ENCODE measurements around the gene SLC1A5.
"Not testable (repeated sequence)": the region's sequence is repeated elsewhere in the genome, so short reads cannot be mapped to it uniquely, and the experiment has no call there.

Gene SLC1A5

GRCh38 chr19:46766569-46767317 lies 21.7 kb downstream of the SLC1A5 start:
- no peak for DNase-seq

DNA sequence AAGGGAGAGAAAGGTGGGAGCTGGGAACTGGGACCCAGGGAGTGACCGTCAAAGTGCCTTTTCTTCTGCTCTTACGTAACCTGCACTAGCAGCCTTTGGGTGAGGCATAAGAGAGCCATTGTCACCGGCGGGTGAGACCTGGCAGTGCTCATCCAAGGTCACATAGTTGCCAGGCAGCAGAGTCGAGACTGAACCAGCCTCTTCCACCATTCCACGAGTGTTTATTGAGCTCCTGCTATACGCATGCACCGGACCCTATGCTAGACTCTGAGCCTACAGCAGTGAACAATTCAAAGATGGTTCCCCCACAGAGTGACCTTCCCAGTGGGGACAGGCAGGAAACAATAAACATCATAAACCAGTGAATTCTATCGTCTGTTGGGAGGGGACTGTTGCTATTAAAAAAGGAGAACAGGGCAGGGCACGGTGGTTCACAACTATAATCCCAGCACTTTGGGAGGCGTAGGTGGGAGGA lies 23.5 kb downstream of the SLC1A5 start:
- no peak for DNase-seq

DNA sequence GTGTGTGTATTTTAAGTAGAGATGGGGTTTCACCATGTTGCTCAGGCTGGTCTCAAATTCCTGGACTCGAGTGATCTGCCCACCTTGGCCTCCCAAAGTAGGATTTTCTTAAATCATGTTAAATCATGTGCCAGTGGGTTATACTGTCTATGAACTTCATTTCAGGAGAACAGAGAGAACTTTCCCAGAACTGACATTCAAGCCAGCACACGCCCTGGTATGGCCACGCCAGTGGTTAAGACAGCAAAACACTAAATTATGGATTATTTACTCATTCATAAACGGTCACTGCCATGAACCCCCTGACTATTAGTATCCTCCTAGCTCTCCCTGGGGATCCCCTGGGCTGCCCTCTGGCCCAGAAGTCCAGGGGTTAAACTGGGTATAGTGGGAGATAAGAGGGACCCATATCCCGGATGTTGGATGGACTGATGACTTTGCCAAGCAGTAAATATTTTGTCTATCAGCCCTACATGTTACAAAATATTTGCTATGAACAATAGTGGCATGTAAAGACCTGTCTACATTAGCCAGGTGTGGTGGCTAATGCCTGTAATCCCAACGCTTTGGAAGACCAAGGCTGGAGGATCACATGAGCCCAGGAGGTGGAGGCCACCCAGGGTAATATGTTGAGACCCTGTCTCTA lies 26.0 kb downstream of the SLC1A5 start:
- no peak for DNase-seq

- no peak for DNase-seq
Measured at GRCh38 chr19:46761418-46761831, 27.0 kb downstream of the SLC1A5 start.

DNA sequence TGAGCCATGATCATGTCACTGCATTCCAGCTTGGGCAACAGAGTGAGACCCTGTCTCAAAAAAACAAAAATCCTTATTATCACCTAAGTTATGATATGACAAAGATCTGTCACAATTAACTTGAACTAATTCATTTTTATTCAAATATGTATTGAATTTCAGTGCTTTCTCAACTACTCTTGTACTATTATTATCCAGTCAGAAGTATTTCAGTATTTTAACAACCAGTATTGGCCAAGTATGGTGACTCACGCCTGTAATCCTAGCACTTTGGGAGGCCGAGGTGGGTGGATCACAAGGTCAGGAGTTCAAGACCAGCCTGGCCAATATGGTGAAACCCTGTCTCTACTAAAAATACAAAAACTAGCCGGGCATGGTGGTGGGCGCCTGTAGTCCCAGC lies 27.5 kb downstream of the SLC1A5 start:
- not testable (repeated sequence) for DNase-seq

DNA sequence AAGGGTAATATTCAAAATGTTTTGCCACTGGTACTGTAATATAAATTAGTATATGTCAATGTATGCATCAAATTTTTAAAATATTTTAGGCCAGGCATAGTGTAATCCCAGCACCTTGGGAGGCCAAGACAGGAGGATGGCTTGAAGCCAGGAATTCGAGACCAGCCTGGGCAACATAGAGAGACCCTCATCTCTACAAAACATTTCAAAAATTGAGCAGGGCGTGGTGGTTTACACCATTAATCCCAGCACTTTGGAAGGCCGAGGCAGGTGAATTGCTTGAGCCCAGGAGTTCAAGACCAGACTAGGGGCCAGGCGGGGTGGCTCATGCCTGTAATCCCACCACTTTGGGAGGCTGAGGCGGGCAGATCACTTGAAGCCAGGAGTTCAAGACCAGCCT lies 28.0 kb downstream of the SLC1A5 start:
- DNase-seq, result no peak

GRCh38 chr19:46759817-46760333 lies 28.5 kb downstream of the SLC1A5 start:
- DNase-seq, result no peak

DNA sequence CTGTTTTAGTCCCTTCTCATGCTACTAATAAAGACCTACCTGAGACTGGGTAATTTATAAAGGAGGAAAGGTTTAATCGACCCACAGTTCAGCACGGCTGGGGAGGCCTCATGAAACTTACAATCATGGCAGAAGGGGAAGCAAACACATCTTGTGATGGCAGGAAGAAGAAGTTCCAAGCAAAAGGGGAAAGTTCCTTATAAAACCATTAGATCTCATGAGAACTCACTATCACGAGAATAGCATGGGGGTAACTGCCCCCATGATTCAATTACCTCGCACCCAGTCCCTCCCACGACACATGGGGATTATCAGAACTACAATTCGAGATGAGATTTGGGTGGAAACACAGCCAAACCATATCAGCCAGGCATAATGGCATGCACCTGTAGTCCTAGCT lies 29.2 kb downstream of the SLC1A5 start:
- DNase-seq, result no peak

DNA sequence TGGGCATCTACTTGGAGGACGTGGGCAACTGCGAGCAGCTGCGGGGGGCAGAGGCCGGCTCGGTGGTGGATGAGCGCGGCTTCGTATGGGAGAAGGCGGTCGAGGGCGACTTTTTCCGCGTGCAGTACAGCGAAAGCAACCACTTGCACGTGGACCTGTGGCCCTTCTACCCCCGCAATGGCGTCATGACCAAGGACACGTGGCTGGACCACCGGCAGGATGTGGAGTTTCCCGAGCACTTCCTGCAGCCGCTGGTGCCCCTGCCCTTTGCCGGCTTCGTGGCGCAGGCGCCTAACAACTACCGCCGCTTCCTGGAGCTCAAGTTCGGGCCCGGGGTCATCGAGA lies 31.9 kb downstream of the SLC1A5 start:
- no peak for DNase-seq

DNA sequence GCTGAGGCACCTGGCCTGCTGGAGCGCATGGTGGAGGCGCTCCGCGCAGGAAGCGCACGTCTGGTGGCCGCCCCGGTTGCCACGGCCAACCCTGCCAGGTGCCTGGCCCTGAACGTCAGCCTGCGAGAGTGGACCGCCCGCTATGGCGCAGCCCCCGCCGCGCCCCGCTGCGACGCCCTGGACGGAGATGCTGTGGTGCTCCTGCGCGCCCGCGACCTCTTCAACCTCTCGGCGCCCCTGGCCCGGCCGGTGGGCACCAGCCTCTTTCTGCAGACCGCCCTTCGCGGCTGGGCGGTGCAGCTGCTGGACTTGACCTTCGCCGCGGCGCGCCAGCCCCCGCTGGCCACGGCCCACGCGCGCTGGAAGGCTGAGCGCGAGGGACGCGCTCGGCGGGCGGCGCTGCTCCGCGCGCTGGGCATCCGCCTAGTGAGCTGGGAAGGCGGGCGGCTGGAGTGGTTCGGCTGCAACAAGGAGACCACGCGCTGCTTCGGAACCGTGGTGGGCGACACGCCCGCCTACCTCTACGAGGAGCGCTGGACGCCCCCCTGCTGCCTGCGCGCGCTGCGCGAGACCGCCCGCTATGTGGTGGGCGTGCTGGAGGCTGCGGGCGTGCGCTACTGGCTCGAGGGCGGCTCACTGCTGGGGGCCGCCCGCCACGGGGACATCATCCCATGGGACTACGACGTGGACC lies 32.4 kb downstream of the SLC1A5 start:
- no peak for DNase-seq

GRCh38 chr19:46755077-46755852 lies 33.1 kb downstream of the SLC1A5 start:
- DNase-seq, result no peak

DNA sequence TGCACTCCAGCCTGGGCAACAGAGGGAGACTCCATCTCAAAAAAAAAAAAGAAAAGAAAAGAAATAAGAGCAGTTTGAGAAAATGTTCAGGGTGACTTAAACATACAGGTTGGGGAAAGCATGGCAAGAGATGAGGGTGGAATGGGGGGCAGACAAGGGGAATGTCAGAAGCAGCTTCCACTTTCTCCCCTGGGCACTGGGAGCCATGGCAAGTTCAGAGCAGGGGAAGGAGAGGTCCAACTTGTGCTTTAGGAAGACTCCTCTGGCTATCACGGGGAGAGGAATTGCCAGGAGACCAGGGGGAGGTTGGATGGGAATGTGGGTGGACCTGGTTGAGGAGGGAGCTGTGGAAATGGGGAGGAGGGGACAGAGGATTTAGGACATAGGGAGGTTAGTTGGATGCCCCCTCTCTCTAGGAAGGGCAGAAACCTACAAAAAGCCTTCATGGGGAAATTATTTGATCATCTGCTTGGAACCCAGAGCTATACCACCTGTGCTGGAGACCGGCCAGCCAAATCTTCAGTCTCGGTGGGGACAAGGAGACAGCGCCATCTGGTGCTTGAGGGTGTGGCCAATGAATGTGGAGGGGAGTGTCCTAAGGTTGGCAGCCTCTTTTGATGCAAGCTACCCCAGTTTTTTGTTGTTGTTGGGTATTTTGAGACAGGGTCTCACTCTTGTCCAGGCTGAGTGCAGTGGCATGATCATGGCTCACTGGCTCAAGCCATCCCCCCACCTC lies 34.8 kb downstream of the SLC1A5 start:
- no peak for DNase-seq

GRCh38 chr19:46748325-46749109 lies 39.9 kb downstream of the SLC1A5 start:
- no peak for DNase-seq

DNA sequence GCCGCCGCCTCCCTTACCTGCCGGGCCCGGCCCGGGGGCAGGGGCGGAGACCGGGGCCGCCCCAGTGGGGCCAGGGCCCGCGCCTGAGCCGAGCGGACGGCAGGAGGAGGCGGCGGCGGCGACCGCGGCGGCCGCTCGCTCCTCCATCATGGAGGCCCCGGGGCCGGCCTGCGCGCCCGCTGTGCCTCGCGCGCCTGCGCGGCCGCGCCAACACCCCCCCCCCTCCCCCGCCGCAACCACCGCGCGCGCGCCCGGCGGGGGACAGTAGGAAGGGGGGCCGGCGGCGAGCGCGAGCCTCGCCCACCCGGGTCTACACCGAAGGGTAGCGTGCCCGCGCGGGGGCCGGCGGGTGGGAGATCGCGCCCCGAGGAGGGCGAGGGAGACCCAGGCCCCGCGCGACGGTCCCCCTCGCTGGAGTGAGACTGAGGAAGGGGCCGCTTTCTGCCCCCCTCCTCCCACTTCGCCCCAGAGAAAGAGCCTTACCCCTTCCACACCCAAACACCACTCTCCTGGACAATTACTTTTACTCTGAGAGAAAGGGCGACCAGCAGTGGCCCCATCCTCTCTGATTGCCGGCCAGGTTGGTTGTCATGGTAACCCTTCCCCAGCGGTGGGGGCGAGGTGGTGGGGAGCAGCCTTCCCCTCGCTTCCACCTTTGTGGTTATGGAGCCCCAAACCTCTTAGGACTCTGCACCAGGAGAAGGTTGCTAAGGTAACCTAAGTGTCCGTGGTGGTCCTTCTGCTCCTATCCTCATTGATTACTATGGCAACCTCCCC lies 41.9 kb downstream of the SLC1A5 start, which contains the start of gene STRN4:
Gene STRN4, minus strand, starts transcription at position 170 of the 777 bp plus-strand sequence. Its CDS starts 20 bp downstream, at position 150.
- no peak for DNase-seq

DNA sequence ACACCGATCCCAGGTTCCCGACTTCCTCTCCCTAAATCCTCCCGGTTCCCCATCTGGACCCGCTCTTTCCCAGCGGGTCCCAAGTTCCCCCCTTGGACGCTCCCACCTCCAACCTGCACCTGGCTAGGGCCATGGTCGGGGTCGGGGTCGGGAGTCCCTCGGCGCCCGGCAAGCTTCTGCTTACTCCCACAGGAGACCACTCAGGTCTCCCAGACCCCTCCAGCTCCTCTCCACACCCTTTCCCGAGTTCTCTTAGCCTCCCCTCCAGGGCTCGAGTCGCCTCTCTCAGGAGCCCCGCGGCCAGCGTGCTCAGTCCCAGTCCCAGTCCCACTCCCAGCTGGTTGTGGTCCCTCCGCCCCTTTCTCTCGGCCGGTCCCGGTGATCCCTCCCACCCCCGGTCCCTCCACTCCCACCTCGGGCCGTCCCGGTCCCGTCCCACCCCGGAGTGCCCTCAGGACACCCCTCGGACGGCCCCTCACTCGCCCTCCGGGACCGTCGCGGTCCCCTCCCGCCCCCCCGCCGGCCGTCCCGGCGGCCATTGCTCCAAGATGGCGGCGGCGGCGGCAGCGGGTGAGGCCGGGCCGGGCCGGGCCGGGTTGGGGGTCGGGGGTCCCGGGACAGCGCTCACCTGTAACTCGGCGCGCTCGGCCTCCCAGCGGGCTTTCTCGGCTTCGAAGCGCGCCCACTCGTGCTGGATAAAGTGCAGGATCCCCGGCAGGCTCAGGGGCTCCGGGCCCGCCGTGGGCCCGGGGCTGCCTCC lies 42.7 kb downstream of the SLC1A5 start, which contains the start of gene FKRP:
Gene FKRP, plus strand, starts transcription at position 537 of the 760 bp plus-strand sequence. CDS start 9,394 bp downstream, outside the sequence.
- DNase-seq, result no peak

- no peak for DNase-seq
Measured at GRCh38 chr19:46745030-46745429, 43.4 kb downstream of the SLC1A5 start.

DNA sequence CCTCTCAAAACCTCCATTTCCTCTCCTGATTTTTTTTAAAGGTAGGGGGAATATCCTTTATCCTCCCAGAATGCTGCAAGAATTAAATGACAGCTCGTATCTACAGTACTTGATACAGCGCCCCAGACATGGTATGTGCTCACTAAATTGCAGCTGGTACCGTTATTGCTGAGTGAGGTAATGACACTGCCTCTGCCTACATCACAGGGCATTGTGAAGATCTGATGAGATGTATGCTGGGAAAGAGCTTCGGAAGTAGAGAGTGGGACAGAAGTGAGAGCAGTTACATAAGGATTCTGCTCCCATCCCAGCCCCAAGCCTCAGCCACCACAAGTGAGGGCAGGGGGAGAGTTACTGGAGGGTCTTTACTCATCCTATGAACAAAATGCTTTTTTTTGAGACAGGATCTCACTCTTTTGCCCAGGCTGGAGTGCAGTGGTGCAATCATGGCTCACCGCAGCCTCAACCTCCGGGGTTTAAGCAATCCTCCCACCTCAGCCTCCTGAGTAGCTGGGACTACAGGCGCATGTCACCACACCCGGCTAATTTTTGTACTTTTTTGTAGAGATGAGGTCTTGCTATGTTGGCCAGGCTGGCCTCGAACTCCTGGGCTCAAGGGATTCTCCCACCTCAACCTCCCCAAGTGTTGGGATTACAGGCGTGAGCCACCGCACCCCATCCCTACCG lies 44.2 kb downstream of the SLC1A5 start:
- DNase-seq, result no peak

- DNase-seq, result no peak
Measured at GRCh38 chr19:46742926-46743480, 45.4 kb downstream of the SLC1A5 start.

DNA sequence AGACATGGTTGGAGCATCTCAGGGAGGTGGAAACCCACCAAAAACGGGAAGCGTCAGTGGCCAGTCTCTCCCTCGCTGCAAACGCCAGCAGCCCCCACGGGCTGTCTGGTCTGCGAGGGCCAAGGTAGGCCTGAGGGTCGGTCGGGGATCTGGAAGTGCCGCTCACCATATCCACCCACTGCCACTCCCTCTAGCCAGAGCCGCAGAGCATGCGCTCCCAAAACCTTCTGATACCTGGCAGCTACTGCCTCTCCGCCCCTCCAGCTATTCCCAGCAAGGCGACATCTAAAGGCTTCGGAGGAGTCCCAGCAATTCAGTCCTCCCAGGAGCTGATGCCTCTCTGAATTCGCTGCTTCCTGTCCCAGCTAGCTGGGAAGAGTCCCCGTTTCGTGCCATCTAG lies 46.9 kb downstream of the SLC1A5 start:
- no peak for DNase-seq

All from NCI-H1048 (cell line).